ENCODE results near the gene AR.
A peak's percentile ranks its signal among the peaks of the same experiment; 100 is the strongest.

AR gene

GRCh38 chrX:67543818-67544217 is at the start of gene AR:
AR (plus strand) TSS chrX:67544021; CDS start chrX:67545147, 1,126 bp downstream.
- peak; percentile 79 for DNase-seq

GRCh38 chrX:67500617-67501016 is 43.2 kb upstream of the AR start:
- no peak for DNase-seq

- DNase-seq = no peak
Observed at GRCh38 chrX:67503004-67503403, 40.8 kb upstream of the AR start.

GRCh38 chrX:67503453-67503852 is 40.4 kb upstream of the AR start:
- no peak for DNase-seq

GRCh38 chrX:67520671-67521070 is 23.1 kb upstream of the AR start:
- no peak for DNase-seq

GRCh38 chrX:67523002-67523681 is 20.7 kb upstream of the AR start:
- no peak for DNase-seq

- no peak for DNase-seq
Observed at GRCh38 chrX:67523932-67524331, 19.9 kb upstream of the AR start.

- no peak for DNase-seq
Observed at GRCh38 chrX:67524428-67524827, 19.4 kb upstream of the AR start.

- no peak for DNase-seq
Observed at GRCh38 chrX:67524950-67525691, 18.7 kb upstream of the AR start.

- no peak for DNase-seq
Observed at GRCh38 chrX:67536564-67536963, 7.3 kb upstream of the AR start.

GRCh38 chrX:67538383-67538782 is 5.4 kb upstream of the AR start:
- DNase-seq = no peak

- peak; percentile 67 for DNase-seq
Observed at GRCh38 chrX:67544281-67545035, 637 bp downstream of the AR start.

GRCh38 chrX:67545036-67545821 is 1.4 kb downstream of the AR start:
- peak; percentile 69 for DNase-seq

- DNase-seq = peak; percentile 67
Observed at GRCh38 chrX:67545893-67546495, 2.2 kb downstream of the AR start.

- DNase-seq = peak; percentile 28
Observed at GRCh38 chrX:67546496-67547423, 2.9 kb downstream of the AR start.

GRCh38 chrX:67555578-67556203 is 11.9 kb downstream of the AR start:
- DNase-seq = no peak

GRCh38 chrX:67558267-67558666 is 14.4 kb downstream of the AR start:
- no peak for DNase-seq

GRCh38 chrX:67563469-67564448 is 19.9 kb downstream of the AR start:
- no peak for DNase-seq

- DNase-seq = no peak
Observed at GRCh38 chrX:67564475-67564874, 20.7 kb downstream of the AR start.

- no peak for DNase-seq
Observed at GRCh38 chrX:67568769-67569168, 24.9 kb downstream of the AR start.

All from retina (tissue), 1 donor.